ENCODE data around the gene SDC3.

Gene SDC3

DNA sequence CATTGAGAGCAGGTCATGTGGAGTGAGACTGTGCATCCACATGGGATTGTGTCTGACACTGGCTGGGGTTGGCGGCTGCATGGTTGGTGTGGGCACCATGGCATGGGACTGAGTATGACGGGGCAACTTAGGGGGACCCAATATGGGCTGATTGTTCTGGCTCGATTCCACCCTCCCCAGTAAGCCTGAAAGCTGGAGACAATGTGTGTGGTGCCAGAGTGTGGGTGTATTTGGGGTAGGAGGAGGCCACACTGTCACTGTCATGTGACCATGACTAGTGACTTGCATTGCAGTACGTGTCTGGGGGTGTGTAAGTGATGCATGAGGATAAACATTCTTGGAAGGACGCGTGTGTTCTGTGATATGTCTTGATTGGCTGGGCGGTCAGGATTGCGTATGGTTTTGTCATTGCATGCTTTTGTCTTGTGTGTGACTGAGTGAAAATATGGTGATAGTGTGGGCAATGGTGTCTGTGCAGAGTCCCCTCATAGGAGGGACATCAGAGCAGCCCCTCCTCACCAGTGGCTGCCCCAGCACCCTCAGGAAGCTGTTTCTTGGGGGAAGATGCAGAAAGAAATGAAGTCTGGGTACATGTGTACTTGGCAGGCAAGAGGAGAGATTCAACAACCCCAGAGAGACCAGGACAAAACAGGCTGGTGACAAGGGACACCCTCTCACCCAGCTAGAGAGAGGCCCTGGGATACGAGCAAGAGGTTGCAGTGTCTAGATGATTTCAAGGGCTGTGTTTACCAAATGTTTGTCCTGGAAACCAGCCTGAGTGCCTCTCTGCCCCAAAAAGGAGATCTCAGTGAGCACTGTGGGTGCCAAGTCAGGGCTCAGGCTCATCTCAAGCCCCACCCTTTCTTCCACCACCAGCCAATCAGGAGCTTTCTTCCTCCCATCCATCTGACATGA, 36.3 kb downstream of the SDC3 start:
- Histone ChIP-seq H3K27ac (ENCODE audit: low read length) (no peak overlapping the region), H4K20me1 (ENCODE audit: insufficient read depth, low read length) (no peaks in the 10 kb centered on the region), H3K79me2 (ENCODE audit: low read length) (no peaks in the 10 kb centered on the region), H3K4me1 (ENCODE audit: low read length) (no peaks in the 10 kb centered on the region), H3K9me3 (ENCODE audit: insufficient read depth, low read length) (no peaks in the 10 kb centered on the region), H3K4me3 (ENCODE audit: low read length) (no peak overlapping the region), H3K36me3 (replicated peaks; ENCODE audit: low read depth, low read length) (no peaks in the 10 kb centered on the region), H3K27me3 (ENCODE audit: low read depth, low read length) (no peaks in the 10 kb centered on the region), H3K9ac (ENCODE audit: low read length) (no peak overlapping the region), H3K4me2 (ENCODE audit: low read length) (no peak overlapping the region), H2AFZ (ENCODE audit: low read depth, low read length) (no peak overlapping the region)
- TF ChIP-seq, protein P1, sequence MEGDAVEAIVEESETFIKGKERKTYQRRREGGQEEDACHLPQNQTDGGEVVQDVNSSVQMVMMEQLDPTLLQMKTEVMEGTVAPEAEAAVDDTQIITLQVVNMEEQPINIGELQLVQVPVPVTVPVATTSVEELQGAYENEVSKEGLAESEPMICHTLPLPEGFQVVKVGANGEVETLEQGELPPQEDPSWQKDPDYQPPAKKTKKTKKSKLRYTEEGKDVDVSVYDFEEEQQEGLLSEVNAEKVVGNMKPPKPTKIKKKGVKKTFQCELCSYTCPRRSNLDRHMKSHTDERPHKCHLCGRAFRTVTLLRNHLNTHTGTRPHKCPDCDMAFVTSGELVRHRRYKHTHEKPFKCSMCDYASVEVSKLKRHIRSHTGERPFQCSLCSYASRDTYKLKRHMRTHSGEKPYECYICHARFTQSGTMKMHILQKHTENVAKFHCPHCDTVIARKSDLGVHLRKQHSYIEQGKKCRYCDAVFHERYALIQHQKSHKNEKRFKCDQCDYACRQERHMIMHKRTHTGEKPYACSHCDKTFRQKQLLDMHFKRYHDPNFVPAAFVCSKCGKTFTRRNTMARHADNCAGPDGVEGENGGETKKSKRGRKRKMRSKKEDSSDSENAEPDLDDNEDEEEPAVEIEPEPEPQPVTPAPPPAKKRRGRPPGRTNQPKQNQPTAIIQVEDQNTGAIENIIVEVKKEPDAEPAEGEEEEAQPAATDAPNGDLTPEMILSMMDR (IDR thresholded peaks at IDR 0.05; ENCODE audit: low read depth, low read length): no peak
- TF ChIP-seq EZH2phosphoT487 (IDR thresholded peaks at IDR 0.05; ENCODE audit: low read depth): no peak

DNA sequence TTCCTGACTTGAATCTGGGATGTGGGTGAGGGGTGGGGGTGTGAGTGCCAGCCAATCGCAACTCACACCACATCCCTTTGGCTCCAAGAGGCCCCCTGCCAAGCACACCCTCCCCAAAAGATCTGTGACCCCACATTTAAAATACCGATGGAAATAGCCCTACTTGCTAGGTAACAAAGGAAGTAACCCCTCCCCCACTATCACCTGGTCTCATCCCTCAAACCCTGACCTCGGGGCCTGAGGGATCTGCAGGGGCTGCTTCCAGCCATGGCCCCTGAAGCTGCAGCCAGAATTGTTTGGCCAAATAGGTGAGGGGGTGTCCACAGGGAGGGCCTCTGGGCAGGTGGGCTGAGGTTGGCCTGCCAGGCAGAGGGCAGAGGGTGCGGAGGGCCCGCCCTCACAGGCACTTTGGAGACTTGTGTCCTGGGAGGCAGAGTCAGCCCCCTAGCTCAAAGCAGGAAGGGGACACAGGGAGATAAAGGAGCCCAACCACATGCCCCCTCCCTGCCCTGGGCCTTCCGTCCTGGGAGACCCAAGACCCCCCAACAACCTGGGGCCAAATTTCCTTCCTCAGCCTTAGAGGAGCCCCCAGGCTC, 37.2 kb downstream of the SDC3 start:
- Histone ChIP-seq H3K4me1 (ENCODE audit: low read length) (no peaks in the 10 kb centered on the region), H3K4me3 (ENCODE audit: low read length) (no peak overlapping the region), H3K9ac (ENCODE audit: low read length) (no peak overlapping the region), H2AFZ (ENCODE audit: low read depth, low read length) (no peak overlapping the region), H4K20me1 (ENCODE audit: insufficient read depth, low read length) (no peaks in the 10 kb centered on the region), H3K79me2 (ENCODE audit: low read length) (no peaks in the 10 kb centered on the region), H3K9me3 (ENCODE audit: insufficient read depth, low read length) (no peaks in the 10 kb centered on the region), H3K27me3 (ENCODE audit: low read depth, low read length) (no peaks in the 10 kb centered on the region), H3K36me3 (replicated peaks; ENCODE audit: low read depth, low read length) (no peaks in the 10 kb centered on the region), H3K4me2 (ENCODE audit: low read length) (no peak overlapping the region), H3K27ac (ENCODE audit: low read length) (no peak overlapping the region)
- no peak for TF ChIP-seq EZH2phosphoT487 (IDR thresholded peaks at IDR 0.05; ENCODE audit: low read depth)

DNA sequence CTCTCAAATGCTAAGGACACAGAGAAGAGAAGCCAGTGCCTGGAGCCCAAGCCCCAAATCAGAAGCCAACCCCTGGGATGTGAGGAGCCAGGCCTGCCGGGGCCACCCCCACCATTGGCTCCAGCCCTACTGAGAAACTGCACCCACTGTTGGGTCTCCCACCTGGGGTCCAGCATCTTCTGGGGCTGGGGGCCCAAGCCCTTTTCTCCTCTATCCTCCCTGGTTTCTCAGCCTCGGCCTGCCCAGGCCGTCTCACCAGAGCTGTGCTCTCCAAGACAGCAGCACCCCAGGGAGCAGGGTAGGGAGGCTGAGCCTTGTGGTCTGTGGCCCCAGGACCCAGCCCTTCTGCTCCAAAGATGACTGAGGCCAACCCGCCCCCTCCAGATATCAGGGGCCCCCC, 37.9 kb downstream of the SDC3 start:
- Histone ChIP-seq H4K20me1 (ENCODE audit: insufficient read depth, low read length) (no peaks in the 10 kb centered on the region), H3K4me3 (ENCODE audit: low read length) (no peak overlapping the region), H3K79me2 (ENCODE audit: low read length) (no peaks in the 10 kb centered on the region), H3K27me3 (ENCODE audit: low read depth, low read length) (no peaks in the 10 kb centered on the region), H3K9me3 (ENCODE audit: insufficient read depth, low read length) (no peaks in the 10 kb centered on the region), H3K27ac (ENCODE audit: low read length) (no peak overlapping the region), H3K36me3 (replicated peaks; ENCODE audit: low read depth, low read length) (no peaks in the 10 kb centered on the region), H3K4me1 (ENCODE audit: low read length) (no peaks in the 10 kb centered on the region), H3K9ac (ENCODE audit: low read length) (no peak overlapping the region), H2AFZ (ENCODE audit: low read depth, low read length) (no peak overlapping the region), H3K4me2 (ENCODE audit: low read length) (no peak overlapping the region)
- TF ChIP-seq, protein P1 (IDR thresholded peaks at IDR 0.05; ENCODE audit: low read depth, low read length): no peak
- TF ChIP-seq EZH2phosphoT487 (IDR thresholded peaks at IDR 0.05; ENCODE audit: low read depth): no peak

DNA sequence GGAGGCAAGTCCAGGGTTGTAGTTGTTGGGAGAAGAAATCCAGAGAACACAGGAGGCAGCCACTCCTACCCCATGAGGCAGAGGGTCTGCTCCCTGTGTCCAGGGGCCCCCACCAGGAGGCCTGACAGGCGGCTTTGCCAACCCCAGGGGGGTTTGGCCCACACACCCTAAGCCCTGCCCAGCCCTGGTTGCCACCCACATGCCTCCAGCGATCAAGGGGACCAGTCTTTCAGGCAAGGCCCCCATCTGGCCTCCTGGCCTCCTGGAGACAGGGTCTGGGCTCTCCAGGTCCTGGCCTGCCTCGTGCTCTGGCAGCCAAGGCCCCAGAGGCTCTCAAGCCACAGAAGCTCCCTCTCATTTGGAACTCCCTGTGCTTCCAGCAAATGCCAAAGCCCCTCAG, 38.5 kb downstream of the SDC3 start:
- no peak overlapping the region for H3K4me2 ChIP-seq (ENCODE audit: low read length)
- no peak overlapping the region for H3K9ac ChIP-seq (ENCODE audit: low read length)

More for the DNA sequence above, 38.5 kb downstream of the SDC3 start:
- Histone ChIP-seq H2AFZ (ENCODE audit: low read depth, low read length) (no peak overlapping the region), H3K79me2 (ENCODE audit: low read length) (no peaks in the 10 kb centered on the region), H3K27ac (ENCODE audit: low read length) (no peak overlapping the region), H3K36me3 (replicated peaks; ENCODE audit: low read depth, low read length) (no peaks in the 10 kb centered on the region), H3K4me1 (ENCODE audit: low read length) (no peaks in the 10 kb centered on the region), H3K4me3 (ENCODE audit: low read length) (no peak overlapping the region), H3K9me3 (ENCODE audit: insufficient read depth, low read length) (no peaks in the 10 kb centered on the region), H3K27me3 (ENCODE audit: low read depth, low read length) (no peaks in the 10 kb centered on the region), H4K20me1 (ENCODE audit: insufficient read depth, low read length) (no peaks in the 10 kb centered on the region)
- TF ChIP-seq EZH2phosphoT487 (IDR thresholded peaks at IDR 0.05; ENCODE audit: low read depth): no peak
- TF ChIP-seq, protein P1 (IDR thresholded peaks at IDR 0.05; ENCODE audit: low read depth, low read length): no peak

All from OCI-LY3 (cell line).